ENCODE data around the gene NPBWR2.
A peak's percentile ranks its signal among the peaks of the same experiment; 100 is the strongest.

The NPBWR2 gene

GRCh38 chr20:64063389-64064144 is 43.8 kb downstream of the NPBWR2 start:
- Histone ChIP-seq H3K27ac (ENCODE audit: low read depth, low read length, poor library complexity, severe bottlenecking) (no peak overlapping the region), H3K4me3 (ENCODE audit: low read depth, low read length, poor library complexity, severe bottlenecking) (peak overlapping the region; percentile 78), H3K27me3 (ENCODE audit: insufficient read depth, low read length) (no peaks in the 10 kb centered on the region; the same call in 1 of the 2 replicates), H3K9me2 (ENCODE audit: low read depth, low read length) (no peaks in the 10 kb centered on the region), H2AFZ (ENCODE audit: low read length) (no peak overlapping the region), H3K4me2 (ENCODE audit: low read length) (peak overlapping the region; percentile 98), H3K9ac (ENCODE audit: low read length) (peak overlapping the region; percentile 70), H3K4me1 (ENCODE audit: insufficient read depth, low read length, severe bottlenecking) (peaks cover 32% of the 10 kb centered on the region), H3K79me2 (ENCODE audit: insufficient read depth, low read length) (no peaks in the 10 kb centered on the region), H3K36me3 (ENCODE audit: insufficient read depth, low read length) (no peaks in the 10 kb centered on the region), H3K9me3 (ENCODE audit: low read length) (no peaks in the 10 kb centered on the region), H4K20me1 (ENCODE audit: insufficient read depth, low read length) (no peaks in the 10 kb centered on the region), H3F3A (ENCODE audit: insufficient read depth, low read length) (no peaks in the 10 kb centered on the region)
- no peak for TF ChIP-seq CTCF (IDR thresholded peaks at IDR 0.05; ENCODE audit: low read length)
- TF ChIP-seq EZH2 (IDR thresholded peaks at IDR 0.05; ENCODE audit: borderline replicate concordance, low read length) = no peak

- Histone ChIP-seq H3K4me3 (ENCODE audit: low read depth, low read length, poor library complexity, severe bottlenecking) (peak within 1 kb of the TSS; percentile 78), H2AFZ (ENCODE audit: low read length) (no peak within 1 kb of the TSS), H3K27me3 (ENCODE audit: insufficient read depth, low read length) (no peaks in the 10 kb centered on the region; the same call in 1 of the 2 replicates), H3K4me1 (ENCODE audit: insufficient read depth, low read length, severe bottlenecking) (peaks cover 37% of the 10 kb centered on the region), H3K79me2 (ENCODE audit: insufficient read depth, low read length) (no peaks in the 10 kb centered on the region), H4K20me1 (ENCODE audit: insufficient read depth, low read length) (no peaks in the 10 kb centered on the region), H3K9me2 (ENCODE audit: low read depth, low read length) (no peaks in the 10 kb centered on the region), H3K4me2 (ENCODE audit: low read length) (peak within 1 kb of the TSS; percentile 98), H3K9ac (ENCODE audit: low read length) (peak within 1 kb of the TSS; percentile 79), H3K9me3 (ENCODE audit: low read length) (no peaks in the 10 kb centered on the region), H3F3A (ENCODE audit: insufficient read depth, low read length) (no peaks in the 10 kb centered on the region), H3K27ac (ENCODE audit: low read depth, low read length, poor library complexity, severe bottlenecking) (no peak within 1 kb of the TSS), H3K36me3 (ENCODE audit: insufficient read depth, low read length) (no peaks in the 10 kb centered on the region)
- TF ChIP-seq CTCF (IDR thresholded peaks at IDR 0.05; ENCODE audit: low read length) (no peak), EZH2 (IDR thresholded peaks at IDR 0.05; ENCODE audit: borderline replicate concordance, low read length) (no peak)
Observed at GRCh38 chr20:64062596-64063388, 44.6 kb downstream of the NPBWR2 start, which contains the start of gene TCEA2. TSS of gene TCEA2 (plus strand) at chr20:64063198. CDS start at chr20:64063313, 115 bp downstream.

- H4K20me1 ChIP-seq (ENCODE audit: insufficient read depth, low read length) = no peaks in the 10 kb centered on the region
- H3K9me2 ChIP-seq (ENCODE audit: low read depth, low read length) = no peaks in the 10 kb centered on the region
- no peaks in the 10 kb centered on the region for H3F3A ChIP-seq (ENCODE audit: insufficient read depth, low read length)
- no peaks in the 10 kb centered on the region; the same call in 1 of the 2 replicates for H3K27me3 ChIP-seq (ENCODE audit: insufficient read depth, low read length)
- H3K4me2 ChIP-seq (ENCODE audit: low read length) = peak overlapping the region; percentile 98
- no peaks in the 10 kb centered on the region for H3K9me3 ChIP-seq (ENCODE audit: low read length)
- no peak overlapping the region for H2AFZ ChIP-seq (ENCODE audit: low read length)
- H3K9ac ChIP-seq (ENCODE audit: low read length) = peak overlapping the region; percentile 79; the same call in 1 of the 2 replicates
- TF ChIP-seq EZH2 (IDR thresholded peaks at IDR 0.05; ENCODE audit: borderline replicate concordance, low read length) (no peak), CTCF (IDR thresholded peaks at IDR 0.05; ENCODE audit: low read length) (no peak)
- no peaks in the 10 kb centered on the region for H3K36me3 ChIP-seq (ENCODE audit: insufficient read depth, low read length)
- no peak overlapping the region for H3K27ac ChIP-seq (ENCODE audit: low read depth, low read length, poor library complexity, severe bottlenecking)
- peaks cover 41% of the 10 kb centered on the region for H3K4me1 ChIP-seq (ENCODE audit: insufficient read depth, low read length, severe bottlenecking)
- H3K4me3 ChIP-seq (ENCODE audit: low read depth, low read length, poor library complexity, severe bottlenecking) = peak overlapping the region; percentile 78
- no peaks in the 10 kb centered on the region for H3K79me2 ChIP-seq (ENCODE audit: insufficient read depth, low read length)
Observed at GRCh38 chr20:64062276-64062595, 45.1 kb downstream of the NPBWR2 start.
